ENCODE results near the gene TMEM11.
A peak's percentile ranks its signal among the peaks of the same experiment; 100 is the strongest.
"Not testable (repeated sequence)": the region's sequence is repeated elsewhere in the genome, so short reads cannot be mapped to it uniquely, and the experiment has no call there.

Gene TMEM11

DNA sequence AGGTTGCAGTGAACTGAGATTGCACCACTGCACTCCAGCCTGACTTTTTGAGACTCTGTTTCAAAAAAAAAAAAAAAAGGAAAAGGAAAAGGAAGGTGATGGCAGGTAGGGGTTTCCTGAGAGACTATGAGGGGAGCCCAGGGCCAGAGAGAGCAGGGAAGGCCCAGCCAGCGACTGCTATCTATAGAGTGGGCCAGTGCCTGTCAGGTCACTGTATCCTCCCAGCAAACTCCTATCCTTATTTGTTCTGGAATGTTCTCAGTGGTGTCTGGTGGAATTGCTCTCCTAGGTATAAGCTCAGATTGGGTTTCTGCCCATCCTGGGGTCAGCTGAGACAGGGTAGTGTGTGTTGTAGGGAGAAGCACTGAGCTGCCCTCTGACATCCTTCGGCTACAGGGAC lies 14.9 kb upstream of the TMEM11 start:
- DNase-seq (ENCODE audit: low spot score in 2 of 2), result no peak
- no peaks in the 10 kb centered on the region for H3K4me1 Mint-ChIP-seq
- H3K4me3 Mint-ChIP-seq, result no peak overlapping the region
- H3K36me3 Mint-ChIP-seq, result no peaks in the 10 kb centered on the region
- no peak for ATAC-seq
- H3K9me3 Mint-ChIP-seq, result peaks cover 5% of the 10 kb centered on the region
- no peak overlapping the region for H3K27ac Mint-ChIP-seq

DNA sequence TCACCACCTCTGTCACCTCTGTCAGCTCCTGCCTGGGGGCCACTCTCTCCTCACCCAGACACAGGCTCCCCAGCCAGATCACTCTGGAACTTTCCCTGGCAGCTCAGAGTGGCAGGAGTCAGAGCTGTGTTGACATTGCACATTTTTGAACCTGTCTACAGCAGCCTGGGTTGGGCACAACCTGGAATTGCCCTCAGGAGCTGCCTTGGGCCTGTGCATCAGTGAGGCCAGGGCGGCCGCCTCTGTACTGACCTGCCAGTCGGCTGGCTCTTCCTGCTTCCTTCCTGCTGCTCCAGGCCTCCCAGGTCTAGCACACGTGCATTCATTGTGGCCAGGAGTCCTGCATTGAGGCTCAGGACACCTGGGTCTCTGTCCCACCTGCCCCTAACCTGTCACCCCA lies 14.2 kb upstream of the TMEM11 start:
- peaks cover 5% of the 10 kb centered on the region for H3K9me3 Mint-ChIP-seq
- no peak overlapping the region for H3K27ac Mint-ChIP-seq
- DNase-seq (ENCODE audit: low spot score in 2 of 2) (no peak), ATAC-seq (no peak)
- no peak overlapping the region for H3K4me3 Mint-ChIP-seq
- H3K36me3 Mint-ChIP-seq, result no peaks in the 10 kb centered on the region
- no peaks in the 10 kb centered on the region for H3K4me1 Mint-ChIP-seq

DNA sequence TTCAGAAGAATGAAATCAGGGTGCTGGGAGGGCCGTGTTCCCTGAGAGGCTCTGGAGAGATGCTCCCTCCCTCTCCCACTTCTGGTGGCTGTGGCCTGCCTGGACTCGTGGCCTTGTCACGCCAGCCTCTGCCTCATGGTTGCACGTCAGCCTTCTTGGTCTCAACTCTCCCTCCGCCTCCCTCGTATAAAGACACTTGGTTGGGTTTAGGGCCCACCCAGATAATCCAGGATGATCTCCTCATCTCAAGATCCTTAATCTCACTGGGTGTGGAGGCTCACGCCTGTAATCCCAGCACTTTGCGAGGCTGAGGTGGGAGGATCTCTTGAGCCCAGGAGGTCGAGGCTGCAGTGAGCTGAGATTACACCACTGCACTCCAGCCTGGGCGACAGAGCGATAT lies 13.3 kb upstream of the TMEM11 start:
- DNase-seq (ENCODE audit: low spot score in 2 of 2); H3K36me3 Mint-ChIP-seq; ATAC-seq; H3K27ac Mint-ChIP-seq; H3K9me3 Mint-ChIP-seq; H3K4me3 Mint-ChIP-seq; H3K4me1 Mint-ChIP-seq: not testable (repeated sequence)

DNA sequence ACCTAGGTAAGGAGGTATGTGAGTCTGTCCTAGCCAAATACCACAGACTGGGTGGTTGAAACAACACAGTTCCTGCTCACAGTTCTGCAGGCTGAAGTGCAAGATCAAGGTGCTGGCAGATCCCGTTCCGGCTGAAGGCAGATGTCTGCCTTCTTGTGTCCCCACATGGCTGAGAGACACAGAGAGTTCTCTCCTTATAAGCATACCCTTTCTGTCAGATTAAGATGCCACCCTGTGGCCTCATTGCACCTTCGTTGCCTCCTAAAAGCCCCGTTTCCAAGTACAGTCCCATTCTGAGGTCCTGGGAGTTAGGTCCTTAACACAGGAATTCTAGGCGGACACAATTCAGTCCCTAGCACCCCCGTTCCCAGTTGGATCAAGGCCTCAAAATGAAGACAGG lies 9.1 kb upstream of the TMEM11 start:
- Mint-ChIP-seq H3K4me1 (peaks cover 2% of the 10 kb centered on the region), H3K9me3 (no peaks in the 10 kb centered on the region), H3K36me3 (no peaks in the 10 kb centered on the region), H3K4me3 (no peak overlapping the region), H3K27ac (no peak overlapping the region)
- DNase-seq (ENCODE audit: low spot score in 2 of 2) (no peak), ATAC-seq (no peak)

DNA sequence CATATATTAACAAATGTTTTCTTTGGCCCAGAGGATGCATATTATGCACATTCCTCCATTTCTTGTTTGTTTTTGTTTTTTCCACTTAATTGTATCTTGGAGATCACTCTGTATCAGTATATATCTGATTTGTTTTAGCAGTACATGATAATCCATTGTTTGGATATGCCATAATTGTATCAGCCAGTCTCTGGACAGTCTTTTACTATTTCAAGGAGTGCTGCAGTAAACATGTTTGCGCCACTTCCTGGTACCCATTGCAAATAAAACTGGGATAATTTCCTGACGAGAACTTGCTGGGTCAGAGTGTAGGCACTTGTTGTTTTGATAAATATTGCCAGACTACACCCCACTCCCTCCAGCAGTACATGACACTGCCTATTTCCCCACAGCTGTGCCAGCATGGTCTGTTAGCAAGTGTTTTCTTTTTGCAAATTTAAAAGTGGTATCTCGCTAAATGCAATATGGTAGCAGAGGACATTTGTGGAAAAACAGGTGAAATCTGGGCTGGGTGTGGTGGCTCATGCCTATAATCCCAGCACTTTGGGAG lies 4.9 kb upstream of the TMEM11 start:
- H3K4me3 Mint-ChIP-seq, result no peak overlapping the region
- no peaks in the 10 kb centered on the region for H3K36me3 Mint-ChIP-seq
- no peak overlapping the region for H3K27ac Mint-ChIP-seq
- no peaks in the 10 kb centered on the region for H3K9me3 Mint-ChIP-seq
- no peak for DNase-seq (ENCODE audit: low spot score in 2 of 2)
- ATAC-seq, result no peak
- H3K4me1 Mint-ChIP-seq, result peaks cover 29% of the 10 kb centered on the region

DNA sequence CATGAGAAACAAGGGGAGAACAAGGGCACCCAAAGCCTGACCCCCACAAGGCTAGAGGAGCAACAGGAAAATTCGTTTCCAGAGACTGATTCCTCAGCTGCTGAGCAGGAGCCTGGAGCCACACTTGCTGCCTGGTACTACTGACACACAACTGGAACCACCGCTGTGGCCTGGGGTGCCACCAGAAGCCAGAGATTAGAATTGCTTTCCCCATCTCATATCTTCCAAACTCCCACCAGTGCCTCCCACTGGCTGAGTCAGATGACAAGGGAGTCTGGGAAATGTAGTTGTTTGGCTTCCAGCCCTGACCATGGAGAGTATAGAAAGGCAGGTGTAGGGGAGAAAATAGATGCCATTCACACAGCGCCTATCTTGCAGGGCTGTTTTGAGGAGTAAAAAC lies 4.1 kb upstream of the TMEM11 start:
- no peaks in the 10 kb centered on the region for H3K36me3 Mint-ChIP-seq
- DNase-seq (ENCODE audit: low spot score in 2 of 2), result peak in 1 of 2 donors; percentile 54
- H3K4me3 Mint-ChIP-seq, result no peak overlapping the region
- H3K27ac Mint-ChIP-seq, result no peak overlapping the region
- peaks cover 33% of the 10 kb centered on the region for H3K4me1 Mint-ChIP-seq
- H3K9me3 Mint-ChIP-seq, result no peaks in the 10 kb centered on the region
- no peak for ATAC-seq

DNA sequence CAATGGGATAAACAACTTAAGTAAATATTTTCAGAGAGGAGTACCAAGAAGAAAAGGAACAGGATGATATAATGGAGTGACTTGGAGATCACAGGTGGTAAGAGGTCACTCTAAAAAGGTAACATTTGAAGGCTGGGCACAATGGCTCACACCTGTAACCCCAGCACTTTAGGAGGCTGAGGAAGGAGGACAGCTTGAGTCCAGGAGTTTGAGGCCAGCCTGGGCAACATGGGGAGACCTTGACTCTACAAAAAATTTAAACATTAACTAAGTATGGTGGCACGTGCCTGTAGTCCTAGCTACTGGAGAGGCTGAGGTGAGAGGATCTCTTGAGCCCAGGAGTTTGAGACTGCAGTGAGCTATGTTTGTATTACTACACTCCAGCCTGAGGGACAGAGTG lies 3.4 kb upstream of the TMEM11 start:
- H3K4me3 Mint-ChIP-seq, result no peak overlapping the region
- no peaks in the 10 kb centered on the region for H3K36me3 Mint-ChIP-seq
- H3K4me1 Mint-ChIP-seq, result peaks cover 40% of the 10 kb centered on the region
- H3K27ac Mint-ChIP-seq, result no peak overlapping the region
- H3K9me3 Mint-ChIP-seq, result no peaks in the 10 kb centered on the region
- ATAC-seq (no peak), DNase-seq (ENCODE audit: low spot score in 2 of 2) (no peak)

DNA sequence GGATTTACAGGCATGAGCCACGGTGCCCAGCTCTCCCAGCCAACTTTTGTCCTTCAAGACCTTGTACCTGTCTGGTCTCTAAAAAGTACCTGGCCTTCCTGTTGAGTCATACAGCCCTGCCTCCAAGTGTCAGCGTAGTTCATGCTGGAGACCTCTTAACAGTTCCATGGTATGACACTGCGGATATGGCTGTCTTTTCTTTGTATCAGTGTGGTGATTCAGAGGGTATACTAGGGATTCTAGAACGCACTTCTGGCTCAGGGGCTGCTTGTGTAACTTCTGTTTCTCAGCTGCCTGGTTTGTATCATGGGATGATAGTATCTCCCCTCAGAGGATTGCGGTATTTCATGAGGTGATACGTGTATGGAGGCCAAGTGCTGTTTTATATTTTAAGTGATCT lies 2.0 kb upstream of the TMEM11 start:
- Mint-ChIP-seq H3K4me1 (peaks cover 50% of the 10 kb centered on the region), H3K36me3 (peaks cover 5% of the 10 kb centered on the region), H3K9me3 (no peaks in the 10 kb centered on the region), H3K27ac (peak overlapping the region; percentile 96), H3K4me3 (peak overlapping the region; percentile 84)
- ATAC-seq (no peak), DNase-seq (ENCODE audit: low spot score in 2 of 2) (no peak)

DNA sequence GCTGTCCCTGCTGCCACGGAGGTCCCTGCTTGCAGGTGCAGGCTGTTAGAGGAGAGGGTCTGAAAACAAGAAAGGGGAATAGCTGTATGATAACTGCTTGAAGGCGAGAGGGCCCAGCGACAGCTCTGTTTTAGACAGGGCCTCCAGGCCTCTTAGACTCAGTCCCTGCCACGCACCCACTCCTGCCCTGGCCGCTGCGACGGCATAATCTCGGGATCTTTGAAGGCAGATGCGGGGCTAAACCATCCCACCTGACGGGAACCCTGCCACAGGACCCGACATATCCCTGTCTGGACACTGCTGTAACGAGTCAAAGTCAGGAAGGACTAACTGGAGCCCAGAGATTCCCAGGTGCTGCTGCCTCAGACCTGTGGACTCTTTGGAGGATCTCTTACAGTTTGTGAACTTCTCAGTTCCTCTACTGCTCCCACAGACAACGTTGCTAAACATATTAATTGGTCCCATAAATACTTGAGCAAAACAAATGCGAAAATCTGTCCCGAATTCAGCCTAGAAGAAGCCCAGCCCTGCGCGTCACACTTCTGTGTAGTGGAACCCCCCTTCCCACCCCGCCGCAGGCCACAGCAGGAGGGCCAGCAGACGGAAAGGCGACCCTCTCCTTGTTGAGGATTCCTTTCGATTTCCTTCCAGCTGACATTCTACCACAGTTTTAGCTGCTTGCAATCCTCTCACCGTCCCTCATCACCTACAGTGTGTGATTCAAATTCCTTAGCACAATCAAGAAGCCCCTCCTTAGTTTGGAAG lies 998 bp upstream of the TMEM11 start:
- H3K9me3 Mint-ChIP-seq, result no peaks in the 10 kb centered on the region
- peak overlapping the region; percentile 84 for H3K4me3 Mint-ChIP-seq
- ATAC-seq (peak; percentile 1), DNase-seq (ENCODE audit: low spot score in 2 of 2) (no peak)
- H3K27ac Mint-ChIP-seq, result peak overlapping the region; percentile 96
- H3K36me3 Mint-ChIP-seq, result peaks cover 14% of the 10 kb centered on the region
- peaks cover 57% of the 10 kb centered on the region for H3K4me1 Mint-ChIP-seq

DNA sequence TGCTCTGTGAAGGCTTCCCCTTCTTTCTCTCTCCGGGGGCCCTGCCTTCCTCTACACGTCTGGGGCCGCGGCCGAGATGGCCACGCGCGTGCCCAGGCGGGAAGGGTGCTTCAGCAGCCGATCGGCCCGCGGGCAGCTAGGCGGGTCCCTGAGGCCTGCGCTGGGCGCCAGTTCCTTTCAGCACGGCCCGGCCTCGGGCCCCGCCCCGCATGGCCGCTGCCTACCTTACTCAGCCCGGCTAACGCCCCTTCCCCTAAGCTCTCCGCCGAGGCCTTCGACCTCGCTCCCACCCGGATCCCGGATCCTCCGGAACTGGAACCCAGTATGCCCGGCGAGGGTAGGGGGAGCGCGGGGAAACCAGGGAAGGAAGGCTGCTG lies 335 bp downstream of the TMEM11 start:
- ATAC-seq (peak; percentile 41), DNase-seq (ENCODE audit: low spot score in 2 of 2) (no peak)
- peaks cover 63% of the 10 kb centered on the region for H3K4me1 Mint-ChIP-seq
- no peaks in the 10 kb centered on the region for H3K9me3 Mint-ChIP-seq
- H3K36me3 Mint-ChIP-seq, result peaks cover 27% of the 10 kb centered on the region
- H3K27ac Mint-ChIP-seq, result peak overlapping the region; percentile 96
- peak overlapping the region; percentile 84 for H3K4me3 Mint-ChIP-seq

DNA sequence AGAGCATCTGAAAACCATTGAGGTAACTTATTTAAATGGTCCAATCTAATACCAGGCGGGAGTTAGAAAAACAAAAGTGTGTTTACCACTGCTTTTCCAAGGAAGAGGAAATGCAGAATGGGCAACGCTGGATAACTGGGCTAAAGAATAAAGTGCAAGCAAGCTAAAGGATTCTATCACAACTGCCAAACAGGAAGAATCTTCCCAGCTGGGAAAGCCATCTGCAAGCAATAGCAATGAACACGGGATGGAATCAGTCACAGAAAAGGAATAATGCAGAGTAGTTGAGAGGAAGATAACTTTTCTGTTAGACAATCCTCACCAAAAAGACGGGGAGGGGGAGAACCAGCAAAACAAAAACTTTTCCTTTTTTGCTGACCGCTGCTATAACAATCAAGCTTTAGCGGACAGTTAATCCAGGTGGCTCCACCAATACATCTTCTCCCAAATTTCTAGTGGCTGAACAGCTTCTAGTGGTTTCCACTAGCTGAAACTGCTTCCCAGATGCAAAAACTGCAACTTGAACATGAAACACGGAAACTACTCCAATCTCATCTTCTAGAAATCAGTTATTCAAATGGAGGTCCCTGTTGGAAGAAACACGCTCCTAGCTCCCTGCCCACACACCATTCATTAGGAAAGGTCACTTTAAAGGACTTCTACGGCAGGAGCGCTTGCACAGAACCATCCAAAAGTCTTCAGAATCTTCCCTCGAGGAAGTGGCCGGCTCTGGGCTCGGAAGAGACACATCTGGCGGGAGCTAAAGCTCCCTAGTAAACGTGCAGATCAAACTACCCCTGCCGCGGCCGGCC lies 929 bp downstream of the TMEM11 start:
- DNase-seq (ENCODE audit: low spot score in 2 of 2), result no peak
- Mint-ChIP-seq H3K4me1 (peaks cover 61% of the 10 kb centered on the region), H3K36me3 (peaks cover 33% of the 10 kb centered on the region), H3K9me3 (no peaks in the 10 kb centered on the region), H3K27ac (peak overlapping the region; percentile 96), H3K4me3 (peak overlapping the region; percentile 84)
- ATAC-seq, result no peak

DNA sequence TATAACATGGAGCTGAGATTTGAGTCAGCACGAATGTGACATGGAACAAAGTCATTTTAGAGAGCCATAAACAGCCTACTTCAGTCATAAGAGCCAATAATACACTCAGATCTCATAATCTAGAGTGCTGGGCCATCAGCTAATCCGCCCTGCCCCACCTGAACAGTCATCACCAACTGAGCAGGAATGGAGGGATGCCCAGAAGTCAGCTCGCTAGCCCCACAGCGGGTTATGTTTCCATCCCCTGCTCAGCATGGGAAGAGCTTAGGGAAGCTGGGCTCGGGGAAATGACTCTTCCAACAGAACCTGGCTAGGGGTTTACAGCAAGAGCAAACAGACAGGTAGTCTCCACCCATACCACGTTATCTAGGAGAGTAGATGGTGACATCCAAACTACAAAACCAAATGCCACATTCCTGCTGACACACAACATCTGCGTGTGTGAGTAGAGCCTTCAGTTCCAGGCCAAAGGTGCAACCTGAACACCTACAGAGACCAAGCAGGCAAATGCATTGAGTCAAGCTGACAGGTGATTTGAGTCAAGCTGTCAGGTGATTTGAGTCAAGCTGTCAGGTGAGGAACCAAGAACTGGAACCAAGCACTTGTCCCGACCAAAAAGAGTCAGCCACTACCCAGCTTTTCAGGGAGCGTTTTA lies 2.0 kb downstream of the TMEM11 start:
- DNase-seq (ENCODE audit: low spot score in 2 of 2) (no peak), ATAC-seq (no peak)
- Mint-ChIP-seq H3K27ac (peak overlapping the region; percentile 65), H3K36me3 (peaks cover 44% of the 10 kb centered on the region), H3K9me3 (no peaks in the 10 kb centered on the region), H3K4me1 (peaks cover 50% of the 10 kb centered on the region), H3K4me3 (peak overlapping the region; percentile 84)

DNA sequence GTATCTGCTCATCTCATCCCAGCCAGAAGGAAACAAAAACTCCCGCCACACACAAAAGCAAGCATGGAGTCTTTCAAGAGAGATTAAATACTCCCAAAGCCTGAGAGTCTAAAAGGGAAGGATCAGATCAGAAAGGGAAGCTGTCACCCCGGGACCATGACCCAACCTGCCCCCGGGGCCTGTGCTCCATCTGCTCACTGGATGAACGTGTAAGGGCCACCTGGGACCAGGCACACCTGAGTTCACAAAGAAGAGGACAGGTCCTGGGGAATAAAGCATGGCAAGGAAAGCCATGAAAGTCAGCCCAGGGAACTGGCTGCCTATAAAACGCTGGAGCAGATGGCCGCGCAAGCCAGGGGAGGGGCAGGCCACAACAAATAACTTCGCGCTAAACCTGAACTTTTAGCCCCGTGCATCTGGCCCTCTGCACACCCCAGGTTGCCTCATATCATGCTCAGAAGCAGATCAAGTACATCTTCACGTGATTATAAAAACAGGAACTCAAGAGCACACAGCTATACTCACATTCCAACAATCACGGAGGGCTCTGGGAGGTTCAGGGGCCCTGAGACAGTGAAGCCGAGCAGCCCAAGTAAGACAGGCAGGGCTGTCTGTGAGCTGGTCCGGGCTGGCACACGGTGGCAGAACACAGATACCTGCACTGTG lies 3.4 kb downstream of the TMEM11 start:
- DNase-seq (ENCODE audit: low spot score in 2 of 2) (no peak), ATAC-seq (no peak)
- Mint-ChIP-seq H3K36me3 (peaks cover 51% of the 10 kb centered on the region), H3K4me1 (peaks cover 51% of the 10 kb centered on the region), H3K4me3 (no peak overlapping the region), H3K27ac (no peak overlapping the region), H3K9me3 (no peaks in the 10 kb centered on the region)

DNA sequence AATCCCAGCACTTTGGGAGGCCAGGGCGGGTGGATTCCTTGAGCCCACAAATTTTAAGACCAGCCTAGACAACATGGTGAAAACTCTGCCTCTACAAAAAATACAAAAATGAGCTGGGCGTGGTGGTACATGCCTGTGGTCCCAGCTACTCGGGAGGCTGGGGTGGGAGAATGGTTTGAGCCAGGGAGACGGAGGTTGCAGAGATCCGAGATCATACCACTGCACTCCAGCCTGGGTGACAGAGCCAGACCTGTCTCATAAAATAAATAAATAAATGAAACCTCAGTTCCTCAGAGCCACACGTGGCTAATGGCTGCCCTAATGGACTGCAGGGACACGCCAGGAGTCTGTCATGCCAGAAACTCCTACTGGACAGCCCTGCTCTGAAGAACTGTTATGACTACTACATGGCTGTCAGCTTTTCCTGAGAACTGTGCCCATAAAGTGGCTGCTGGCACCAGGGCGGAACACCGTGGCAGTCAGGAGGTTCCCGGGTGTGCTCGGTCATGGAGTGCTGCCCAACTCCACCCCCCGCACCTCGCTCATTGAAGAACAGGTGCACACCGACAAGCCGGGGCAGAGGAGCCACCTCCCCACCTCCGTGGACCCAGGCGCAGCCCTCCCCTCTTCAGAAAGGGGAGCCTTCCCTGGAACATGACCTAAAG lies 4.3 kb downstream of the TMEM11 start:
- Mint-ChIP-seq H3K27ac (peak overlapping the region; percentile 20), H3K4me3 (no peak overlapping the region), H3K9me3 (no peaks in the 10 kb centered on the region), H3K36me3 (peaks cover 51% of the 10 kb centered on the region), H3K4me1 (peaks cover 51% of the 10 kb centered on the region)
- ATAC-seq (no peak), DNase-seq (ENCODE audit: low spot score in 2 of 2) (no peak)

DNA sequence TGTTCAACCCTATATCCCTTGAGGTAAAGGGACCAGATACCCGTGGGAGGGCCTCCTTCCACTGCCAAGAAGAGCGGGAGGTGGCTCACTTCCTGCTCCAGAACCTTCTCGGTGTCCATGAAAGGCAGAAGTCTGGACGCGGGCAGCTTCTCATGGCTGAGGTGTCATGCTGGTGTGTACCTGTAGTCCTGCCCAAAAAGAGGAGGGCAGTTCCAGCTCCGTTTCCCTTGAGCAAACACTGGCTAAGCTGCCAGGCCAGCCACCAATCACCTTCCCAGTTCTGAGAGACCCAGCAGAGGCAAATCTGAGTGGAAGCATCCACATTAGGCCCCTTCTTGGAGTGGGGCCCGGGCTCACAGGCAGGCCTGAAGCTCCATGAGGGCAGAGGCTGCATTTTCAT lies 5.6 kb downstream of the TMEM11 start:
- Mint-ChIP-seq H3K36me3 (peaks cover 60% of the 10 kb centered on the region), H3K9me3 (no peaks in the 10 kb centered on the region), H3K4me3 (no peak overlapping the region), H3K27ac (no peak overlapping the region), H3K4me1 (peaks cover 52% of the 10 kb centered on the region)
- ATAC-seq (no peak), DNase-seq (ENCODE audit: low spot score in 2 of 2) (no peak)
